Activated naive CD8-positive, alpha-beta T cell treated with anti-CD3 and anti-CD28 coated beads, Interleukin-2, amount 50 U/mL, for 16 hours (primary cell): Measurements from ENCODE around the gene RGSL1.

Source experiments
- DNase-seq: peaks from one replicate; pipeline ENCODE4 v3.0.0-alpha.2; 2020; ENCODE audit warnings: low read depth, low spot score

RGSL1 gene

DNA sequence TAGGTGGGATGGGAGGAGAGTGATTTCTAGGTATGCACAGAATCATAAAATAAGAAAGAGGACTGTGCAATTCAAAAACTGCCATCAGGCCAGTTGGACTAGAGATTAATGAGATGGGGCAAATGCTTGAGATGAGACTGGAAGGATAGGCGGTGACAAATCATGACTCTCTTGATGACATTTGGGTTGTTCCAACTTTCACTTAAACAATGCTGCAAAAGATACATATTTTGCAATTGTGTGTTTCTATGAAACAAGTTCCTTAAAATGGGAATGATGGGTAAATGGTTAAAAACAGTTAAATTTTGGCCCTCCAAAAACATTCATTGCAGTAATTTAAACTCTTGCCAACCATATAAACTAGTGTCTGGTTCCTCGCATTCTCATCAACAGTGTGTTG, 84.0 kb downstream of the RGSL1 start:
- DNase-seq = no peak

DNA sequence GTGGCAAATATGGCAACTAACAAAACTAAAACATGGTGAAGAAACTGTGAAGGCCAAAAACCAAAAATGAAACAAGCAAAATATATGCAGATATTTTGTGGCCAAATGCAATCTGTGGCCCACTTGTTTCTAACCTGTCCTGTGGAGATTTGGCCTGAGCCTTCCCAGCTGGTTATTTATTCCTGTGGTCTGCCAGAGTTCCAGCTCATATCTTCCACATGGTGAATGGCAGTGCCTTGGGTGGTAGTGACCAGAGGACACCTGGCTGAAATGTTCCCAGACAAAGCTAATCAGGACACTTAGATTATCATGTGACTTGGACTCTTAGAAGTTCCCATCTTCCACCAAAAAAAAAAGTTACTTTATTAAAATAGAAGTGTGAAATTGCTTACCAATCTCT, 99.4 kb downstream of the RGSL1 start:
- DNase-seq = no peak

DNA sequence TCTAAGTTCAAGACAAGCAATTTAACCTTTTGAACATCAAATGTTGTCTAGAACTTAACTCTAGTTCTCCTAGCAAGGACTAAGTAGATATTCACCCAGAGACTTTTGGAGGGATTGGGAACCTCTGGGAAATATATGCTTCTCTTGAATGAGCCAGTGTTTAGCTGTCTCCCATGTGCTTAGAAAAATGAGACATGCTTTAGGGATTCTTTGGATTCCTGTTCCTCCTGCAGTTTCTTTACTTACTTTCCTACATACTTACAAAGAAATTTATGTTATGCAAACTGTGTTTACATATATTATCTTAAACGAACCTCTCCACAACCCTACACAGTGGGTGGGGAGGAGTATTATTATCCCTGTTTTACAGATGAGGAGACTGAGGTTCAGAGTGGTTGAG, 99.9 kb downstream of the RGSL1 start:
- DNase-seq = no peak

DNA sequence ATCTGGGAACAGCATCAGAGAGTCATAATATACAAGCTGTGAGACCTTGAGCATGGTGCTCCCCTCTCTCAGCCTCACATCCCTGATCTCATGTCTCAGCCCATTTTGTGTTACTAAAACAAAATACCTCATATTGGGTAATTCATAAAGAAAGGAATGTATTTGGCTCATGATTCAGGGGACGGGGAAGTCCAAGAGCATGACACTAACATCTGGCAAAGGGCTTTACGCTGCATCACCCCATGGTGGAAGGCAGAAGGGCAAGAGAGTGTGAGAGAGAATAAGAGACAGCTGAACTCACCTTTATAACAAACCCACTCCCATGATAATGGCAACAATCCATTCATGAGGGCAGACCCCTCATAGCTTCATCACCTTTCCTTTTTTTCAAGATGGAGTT, 102.6 kb downstream of the RGSL1 start:
- no peak for DNase-seq

DNA sequence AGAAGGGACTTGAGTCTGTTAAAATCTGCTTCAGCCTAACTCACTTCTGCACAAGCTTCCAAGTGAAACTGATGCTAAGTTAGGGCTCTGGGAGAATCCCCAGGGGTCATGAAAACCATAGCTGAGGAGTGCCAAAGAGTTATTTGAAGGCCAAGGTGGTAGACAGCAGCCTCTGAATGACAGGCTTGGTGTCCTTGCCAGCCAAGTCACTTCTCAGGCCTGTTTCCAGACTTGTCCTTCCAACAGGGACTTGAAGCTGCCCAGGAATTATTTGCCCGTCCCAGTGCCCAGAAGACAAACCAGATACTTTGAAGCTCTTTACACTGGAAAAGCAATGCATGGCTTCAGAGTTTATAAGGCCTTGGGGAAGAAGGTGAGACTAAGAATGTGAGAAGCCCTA, 105.5 kb downstream of the RGSL1 start:
- no peak for DNase-seq

DNA sequence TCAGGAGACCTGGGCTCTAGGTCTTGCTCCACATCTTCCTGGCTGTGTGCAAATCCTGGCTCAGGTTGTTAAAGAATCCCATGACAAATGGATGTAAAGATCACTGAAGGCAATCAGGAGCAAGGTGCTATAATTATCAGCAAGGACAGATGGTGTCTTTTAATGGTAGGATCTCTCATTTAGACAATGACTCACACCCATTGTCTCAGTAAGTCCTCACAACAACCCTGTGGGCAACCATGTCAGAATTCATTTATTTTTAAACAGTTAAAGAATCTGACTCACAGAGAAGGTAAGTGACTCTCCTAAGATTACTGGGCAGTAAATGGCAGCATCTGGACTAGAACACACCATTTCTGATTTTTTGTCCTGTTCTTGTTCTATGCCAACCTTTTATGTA, 106.3 kb downstream of the RGSL1 start:
- no peak for DNase-seq

DNA sequence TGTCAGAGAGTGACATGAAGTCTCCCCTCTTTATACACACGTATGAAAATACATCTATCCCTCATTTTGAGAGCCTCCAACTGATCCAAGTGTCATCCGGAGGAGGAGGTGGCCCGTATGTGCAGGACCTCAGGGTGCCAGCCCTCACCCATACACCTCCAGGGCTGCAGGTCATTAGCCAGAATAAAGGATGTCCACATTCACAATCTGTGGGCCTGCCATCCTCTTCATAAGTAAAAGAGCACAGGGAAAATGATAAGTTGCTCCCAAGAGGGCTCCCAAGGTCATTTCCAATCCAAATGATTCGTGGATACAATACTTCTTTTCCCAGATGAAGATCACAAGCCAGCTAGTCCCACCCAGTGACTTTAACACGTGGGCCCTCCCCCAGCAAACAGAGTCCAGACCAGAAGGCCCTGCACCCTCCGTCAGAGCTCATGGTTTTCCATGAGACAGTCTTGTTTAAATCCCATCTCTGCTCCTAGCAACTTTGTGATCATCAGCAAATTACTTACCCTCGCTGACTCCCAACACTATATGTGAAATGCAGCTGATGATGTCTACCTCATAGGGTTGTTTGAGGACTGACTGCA, 110.5 kb downstream of the RGSL1 start:
- no peak for DNase-seq

DNA sequence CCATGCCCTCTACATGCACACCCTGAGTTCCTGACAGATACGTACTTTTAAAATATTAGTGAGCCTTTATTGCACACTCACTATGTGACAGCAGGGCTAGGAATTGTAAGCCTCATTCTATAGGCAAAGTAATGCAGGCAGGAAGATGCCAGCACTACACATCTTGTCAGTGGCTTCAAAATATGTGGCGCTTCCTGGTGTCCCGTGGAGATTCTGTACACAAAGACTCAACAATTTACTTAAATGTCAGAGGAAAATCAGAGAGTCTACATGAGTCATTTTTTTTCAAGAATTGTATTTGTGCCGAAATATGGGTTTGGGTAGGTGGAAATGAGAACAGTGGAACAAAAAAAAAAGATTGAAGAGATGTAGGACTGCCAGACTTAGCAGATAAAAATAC, 111.5 kb downstream of the RGSL1 start:
- DNase-seq = no peak

DNA sequence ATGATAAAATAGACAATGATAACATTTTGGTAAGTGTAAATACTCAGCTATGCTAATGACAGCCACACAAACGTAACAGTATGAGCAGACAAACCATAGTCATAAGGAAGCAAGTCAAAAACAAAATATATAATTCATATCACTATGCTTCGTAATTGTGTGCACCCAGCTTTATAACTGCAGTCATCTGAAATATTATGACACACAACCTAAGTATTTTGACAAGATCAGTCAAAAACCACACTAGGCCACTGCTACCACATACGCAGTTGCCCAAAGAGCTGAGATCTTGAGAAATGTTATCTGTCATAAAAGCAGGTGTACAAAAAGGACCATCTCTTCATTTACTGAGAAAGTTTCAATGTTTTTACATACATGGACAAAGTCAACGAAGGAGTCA, 113.1 kb downstream of the RGSL1 start:
- no peak for DNase-seq

DNA sequence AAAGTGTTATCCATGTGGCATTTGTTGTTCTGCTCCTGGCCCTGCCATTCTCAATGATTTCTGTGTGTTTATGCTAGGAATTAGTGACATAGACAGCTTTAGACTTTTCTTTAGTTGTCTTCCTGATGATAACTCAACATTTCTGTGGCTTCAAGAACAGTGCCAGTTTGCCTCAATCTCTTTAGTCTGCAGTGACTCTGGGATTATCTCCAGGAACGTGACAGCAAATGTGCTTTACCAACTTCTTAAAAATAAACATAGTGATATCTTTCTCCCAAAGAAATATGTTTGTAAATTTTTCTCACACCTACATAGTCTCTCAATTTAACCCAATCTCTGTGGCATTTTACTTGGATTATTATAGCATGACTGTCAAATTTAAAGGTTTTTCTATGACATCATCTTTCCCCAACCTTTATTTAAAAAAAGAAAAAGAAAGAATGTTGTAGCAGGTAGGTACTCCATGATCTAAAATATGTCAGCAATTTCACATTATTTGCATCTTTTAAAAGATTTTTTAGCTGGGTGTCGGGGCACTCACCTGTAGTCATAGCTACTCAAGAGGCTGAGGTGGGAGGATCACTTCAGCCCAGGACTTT, 114.6 kb downstream of the RGSL1 start:
- no peak for DNase-seq

DNA sequence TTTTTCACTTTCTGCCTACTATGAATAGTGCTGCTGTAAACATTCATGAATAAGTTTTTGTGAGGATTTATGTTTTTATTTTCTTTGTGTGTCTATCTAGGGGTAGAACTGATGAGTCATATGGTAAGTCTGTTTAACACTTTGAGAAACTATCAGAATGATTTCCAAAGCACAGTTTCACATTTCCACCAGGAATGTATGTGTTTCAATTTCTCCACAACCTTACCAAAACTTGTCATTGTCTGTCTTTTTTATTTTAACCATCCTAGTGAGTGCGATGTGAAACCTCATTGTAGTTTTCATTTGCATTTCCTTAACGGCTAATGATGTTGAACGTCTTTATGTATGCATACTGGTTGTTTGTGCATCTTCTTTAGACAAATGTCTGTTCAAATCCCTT, 115.6 kb downstream of the RGSL1 start:
- DNase-seq = no peak

DNA sequence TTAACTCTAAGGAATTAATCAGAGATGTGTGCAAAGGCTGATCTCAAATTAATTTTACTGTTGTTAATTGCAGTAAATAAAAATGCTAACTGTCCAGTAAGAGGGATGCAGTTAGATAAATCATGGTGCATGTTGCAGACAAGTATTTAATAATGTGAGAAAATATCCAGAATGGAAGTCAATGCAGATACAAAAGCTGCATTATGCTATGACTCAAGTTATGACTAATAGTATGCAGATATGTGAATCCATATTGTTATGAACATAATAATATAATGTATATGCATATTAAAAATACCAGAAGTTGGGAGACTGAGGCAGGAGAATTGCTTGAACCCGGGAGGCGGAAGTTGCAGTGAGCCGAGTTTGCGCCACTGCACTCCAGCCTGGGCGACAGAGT, 117.7 kb downstream of the RGSL1 start:
- no peak for DNase-seq

DNA sequence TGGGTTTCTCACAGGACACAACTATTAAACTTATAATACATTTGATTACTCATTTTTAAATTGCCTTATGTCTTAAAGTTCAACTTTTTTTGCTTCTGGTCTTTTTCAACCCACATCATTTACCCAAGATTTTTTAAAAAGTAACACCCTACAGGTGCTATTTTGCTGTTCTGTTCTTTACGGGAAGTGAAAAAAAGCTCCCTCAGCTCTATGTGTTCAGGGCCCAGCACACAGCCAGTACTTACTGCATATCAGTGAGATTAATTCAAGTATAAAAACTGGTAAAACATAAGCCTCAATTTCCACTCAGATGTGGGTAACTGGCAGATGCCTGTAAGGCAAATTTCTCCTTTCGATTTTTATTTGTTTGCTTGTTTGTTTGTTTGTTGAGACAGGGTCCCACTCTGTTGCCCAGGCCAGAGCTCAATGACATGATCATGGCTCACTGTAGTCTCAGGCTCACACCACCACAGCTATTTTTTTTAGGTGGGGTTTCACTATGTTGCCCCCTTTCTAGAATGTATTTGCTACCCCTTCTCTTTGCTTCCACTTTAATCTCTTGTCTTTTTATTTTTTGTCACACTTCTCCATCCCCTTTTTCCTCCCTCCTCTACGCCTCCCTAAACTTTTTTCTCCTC, 118.8 kb downstream of the RGSL1 start:
- DNase-seq = no peak

DNA sequence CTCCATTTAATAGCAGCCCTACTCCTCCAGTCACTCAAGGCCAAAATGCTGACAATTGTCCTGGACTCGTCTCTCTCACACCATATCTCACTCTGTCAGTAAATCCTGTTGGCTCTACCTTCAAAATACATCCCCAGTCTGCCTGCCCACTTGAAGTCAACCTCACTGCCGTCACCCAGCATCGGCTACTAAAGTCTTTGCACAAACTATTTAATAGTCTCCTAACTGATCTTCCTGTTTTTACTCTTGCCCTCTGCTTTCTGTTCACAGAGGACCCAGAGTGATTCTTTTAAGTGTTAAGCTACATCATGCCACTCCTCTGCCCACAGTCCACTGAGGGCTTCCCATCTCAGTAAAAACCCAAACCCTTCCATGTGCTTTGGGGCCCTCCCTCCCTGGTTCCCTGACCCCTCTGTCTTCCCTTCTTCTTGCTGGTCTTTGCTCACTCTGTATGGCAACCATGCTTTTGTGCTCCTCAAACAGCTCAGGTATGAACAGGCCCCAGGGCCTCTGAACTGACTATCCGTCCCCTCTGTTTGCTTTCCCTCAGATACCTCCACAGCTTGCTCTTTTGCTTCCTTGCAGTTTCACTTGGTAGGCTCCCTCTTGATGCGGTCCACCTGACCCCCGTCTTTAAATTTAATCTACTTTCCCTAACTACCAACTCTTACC, 120.1 kb downstream of the RGSL1 start:
- DNase-seq = no peak

DNA sequence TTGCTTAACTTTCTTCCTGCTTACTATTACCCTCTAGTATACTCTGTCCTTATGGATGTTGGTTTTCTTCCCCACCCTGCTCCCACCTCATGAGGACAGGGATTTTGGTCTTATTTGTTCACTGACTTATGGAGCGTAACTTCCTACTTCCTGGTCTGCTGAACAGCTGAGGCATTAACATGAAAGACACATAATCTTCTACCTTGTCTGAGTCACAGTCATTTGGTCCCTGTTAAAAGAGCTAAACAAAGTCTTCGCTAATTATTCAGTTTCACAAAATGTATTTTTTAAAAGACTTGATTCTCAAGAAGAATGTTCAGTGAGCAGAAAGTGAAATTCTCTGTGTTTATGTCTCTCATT, 120.6 kb downstream of the RGSL1 start:
- DNase-seq = no peak

DNA sequence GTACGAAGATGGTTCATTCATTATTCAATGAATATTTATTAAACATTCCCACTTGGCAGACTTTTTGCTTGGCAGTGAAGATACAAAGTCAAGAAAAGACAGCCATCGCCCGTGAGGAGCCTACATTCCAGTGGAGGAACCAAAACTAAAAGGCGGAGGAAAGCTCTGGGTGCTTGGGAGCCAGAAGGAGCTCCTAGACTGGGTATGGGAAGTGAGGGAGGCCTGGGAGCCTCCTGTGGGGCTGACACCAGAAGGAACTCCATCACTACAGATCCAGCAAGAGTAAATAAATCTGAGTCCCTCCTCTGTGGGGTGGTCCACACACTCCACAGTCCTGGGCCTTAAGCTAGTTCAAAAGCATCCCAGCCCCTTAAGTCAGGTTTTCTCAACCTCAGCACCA, 124.2 kb downstream of the RGSL1 start:
- no peak for DNase-seq

DNA sequence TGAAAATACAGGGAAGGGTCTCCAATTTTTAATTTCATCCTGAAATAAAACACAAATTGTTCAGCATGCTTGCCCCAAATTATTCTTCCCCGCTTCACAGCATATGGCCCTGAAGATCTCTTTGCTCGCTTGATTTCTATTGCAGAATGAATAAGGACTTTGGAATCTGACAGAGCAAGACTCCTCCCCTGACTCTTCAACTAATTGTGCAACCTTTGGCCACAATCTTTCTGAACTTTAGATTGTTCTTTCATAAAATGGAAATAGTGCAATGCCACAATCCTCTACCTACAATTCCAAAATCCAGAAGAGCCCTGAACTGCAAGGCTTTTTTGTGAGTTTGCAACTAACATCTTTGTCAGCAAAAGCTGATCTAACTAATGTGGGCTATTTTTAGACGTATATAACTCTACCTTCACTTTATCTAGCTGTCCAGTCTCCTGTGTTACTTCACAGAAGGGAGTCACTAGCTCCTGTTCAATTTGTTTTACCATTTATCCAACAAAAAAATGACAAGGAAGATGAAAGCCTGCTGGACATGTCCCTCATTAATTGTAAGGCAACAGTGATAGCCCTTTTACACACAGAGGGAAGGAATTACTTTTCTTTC, 125.7 kb downstream of the RGSL1 start:
- DNase-seq = no peak

DNA sequence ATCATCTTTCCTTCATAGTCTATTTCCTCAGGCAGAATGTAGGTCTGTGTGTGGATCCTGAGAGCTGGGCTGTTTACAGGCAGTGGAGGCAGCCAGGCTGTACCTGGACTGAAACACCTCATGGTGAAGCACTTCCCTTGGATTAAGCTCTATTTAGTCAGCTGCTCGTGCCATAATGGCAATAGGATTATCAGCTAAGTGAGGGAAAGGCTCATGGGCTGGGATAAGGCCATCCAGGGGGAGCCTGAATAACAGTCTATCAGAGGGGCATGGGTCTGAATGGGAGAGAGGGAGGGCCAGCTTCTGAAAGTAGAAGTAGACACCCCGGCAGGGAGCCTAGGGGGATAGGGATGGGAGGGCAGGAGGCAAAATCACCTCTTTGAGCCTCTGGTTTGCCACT, 130.8 kb downstream of the RGSL1 start:
- DNase-seq = no peak

DNA sequence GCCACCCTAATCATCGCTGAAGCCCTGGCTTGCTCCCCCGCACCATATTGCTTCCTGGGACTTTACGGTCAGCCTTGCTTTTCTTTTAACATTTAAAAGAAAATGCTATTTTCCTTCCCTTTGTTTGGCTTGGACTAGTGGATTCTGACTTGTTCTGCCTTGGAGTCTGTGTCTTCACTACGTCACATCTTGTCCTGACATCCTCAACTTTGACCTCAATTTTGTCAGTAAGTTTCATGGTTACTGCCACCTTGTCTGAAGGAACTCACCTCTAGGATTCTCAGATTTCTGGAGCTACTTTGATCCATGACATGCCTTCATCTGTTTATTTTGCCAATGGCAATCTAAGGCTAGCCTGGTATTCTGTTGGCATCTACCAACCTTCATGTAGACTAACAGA, 134.8 kb downstream of the RGSL1 start:
- no peak for DNase-seq

DNA sequence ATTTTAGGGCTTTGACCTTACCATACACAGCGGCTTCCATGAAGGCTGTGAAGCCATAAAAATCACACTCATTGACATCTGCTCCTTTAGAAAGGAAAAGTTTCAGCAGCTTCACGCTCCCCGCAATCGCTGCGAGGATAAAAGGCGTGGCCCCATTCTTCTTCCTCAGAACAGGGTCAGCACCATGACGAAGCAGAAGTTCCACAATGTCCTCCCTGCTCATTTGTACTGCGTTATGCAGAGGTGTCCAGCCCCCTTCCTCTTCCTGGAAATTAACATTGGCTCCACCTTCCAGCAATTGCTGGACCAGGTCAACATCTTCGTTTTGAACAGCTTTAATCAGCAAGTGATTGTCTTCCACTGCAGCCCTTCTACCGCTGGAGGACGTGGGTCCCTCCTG, 136.4 kb downstream of the RGSL1 start:
- DNase-seq = no peak

DNA sequence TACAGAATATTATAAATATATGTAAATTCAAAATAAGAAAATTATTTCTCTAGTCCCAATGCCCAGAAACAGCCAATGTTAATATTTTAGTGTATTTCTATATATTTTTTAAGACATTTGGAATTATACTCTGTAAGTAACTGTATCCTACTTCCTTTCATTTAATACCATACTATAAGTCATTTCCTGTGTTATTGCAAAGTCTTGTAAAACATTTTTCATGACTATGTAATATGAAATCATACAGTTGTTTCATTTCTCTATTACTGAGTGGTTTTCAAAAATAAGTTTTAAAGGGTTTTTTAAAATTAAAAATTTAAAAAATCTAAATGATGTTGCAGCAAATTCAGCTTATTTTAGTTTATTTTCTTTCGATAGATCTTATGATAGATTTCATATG, 137.1 kb downstream of the RGSL1 start:
- DNase-seq = no peak

DNA sequence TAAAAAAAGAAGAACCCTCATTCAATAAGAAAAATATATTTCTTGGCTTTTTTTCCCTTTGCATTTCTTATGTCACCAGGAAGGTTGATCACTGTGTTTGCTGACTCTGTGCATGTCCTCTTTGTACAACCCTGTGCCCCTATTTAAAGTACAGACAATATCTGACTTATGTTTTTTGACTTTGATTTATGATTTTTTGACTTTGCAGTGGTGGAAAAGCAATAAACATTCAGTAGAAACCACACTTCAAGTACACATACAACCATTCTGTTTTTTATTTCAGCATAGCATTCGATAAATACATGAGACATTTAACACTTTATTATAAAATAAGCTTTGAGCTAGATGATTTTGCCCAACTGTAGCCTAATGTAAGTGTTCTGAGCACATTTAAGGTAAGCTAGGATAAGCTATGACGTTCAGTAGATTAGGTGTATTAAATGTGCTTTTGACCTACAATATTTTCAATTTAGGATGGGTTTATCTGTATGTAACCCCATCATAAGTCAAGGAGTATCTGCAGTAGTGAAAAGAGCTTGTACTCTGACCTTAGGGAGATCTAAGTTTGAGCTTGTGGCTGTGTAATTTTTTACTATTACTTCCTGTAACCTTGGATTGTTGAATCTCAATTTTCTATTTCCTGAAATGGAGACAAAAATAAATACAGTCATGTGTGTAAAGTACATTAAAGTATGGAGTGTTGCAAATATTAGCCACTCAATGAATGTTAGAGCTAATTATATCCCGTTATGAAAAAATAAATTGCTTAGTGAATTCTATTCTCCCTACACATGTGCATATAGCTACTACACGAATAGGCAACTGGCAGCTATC, 137.9 kb downstream of the RGSL1 start:
- DNase-seq = no peak
